H9 (cell line): Measurements from ENCODE around the gene ABCC4. TPM values are rescaled to one million over a fixed set of nuclear protein-coding genes. Genes with fewer than 3 reads are reported as not detected.

ENCODE experiments used
- DNase-seq: peaks from one replicate; pipeline ENCODE4 v3.0.0-alpha.2; 2017
- H2AFZ ChIP-seq: one replicate; pipeline ENCODE4 v1.6.1; 2013; ENCODE audit warnings: mild to moderate bottlenecking, low read length, control low read depth, moderate library complexity
- H2AK5ac ChIP-seq: 2 replicates; pipeline ENCODE4 v1.6.1; 2013; ENCODE audit warnings: low read length, control low read depth, mixed read lengths; ENCODE audit not compliant: insufficient read length
- H2BK120ac ChIP-seq: one replicate; pipeline ENCODE4 v1.6.1; 2013; ENCODE audit warnings: low read depth, mild to moderate bottlenecking, low read length, control low read depth, inconsistent platforms; ENCODE audit not compliant: poor library complexity, severe bottlenecking
- H2BK12ac ChIP-seq: 2 replicates; pipeline ENCODE4 v1.6.1; 2013; ENCODE audit warnings: low read length, control low read depth, mixed read lengths, low read depth; ENCODE audit not compliant: insufficient read length
- H2BK15ac ChIP-seq: 2 replicates; pipeline ENCODE4 v1.6.1; 2013; ENCODE audit warnings: low read depth, low read length, control low read depth
- H2BK20ac ChIP-seq: one replicate; pipeline ENCODE4 v1.6.1; 2013; ENCODE audit warnings: low read depth, mild to moderate bottlenecking, low read length, control low read depth, inconsistent platforms; ENCODE audit not compliant: poor library complexity, severe bottlenecking
- H2BK5ac ChIP-seq: 2 replicates; pipeline ENCODE4 v1.6.1; 2013; ENCODE audit warnings: low read length, control low read depth, mixed read lengths; ENCODE audit not compliant: insufficient read length
- H3K14ac ChIP-seq: 2 replicates; pipeline ENCODE4 v1.6.1; 2013; ENCODE audit warnings: low read length, control low read depth; ENCODE audit not compliant: insufficient read depth
- H3K18ac ChIP-seq: 2 replicates; pipeline ENCODE4 v1.6.1; 2013; ENCODE audit warnings: low read depth, mild to moderate bottlenecking, mixed read lengths, low read length, control low read depth; ENCODE audit not compliant: insufficient read length
- H3K23ac ChIP-seq: 2 replicates; pipeline ENCODE4 v1.6.1; 2013; ENCODE audit warnings: low read length, control low read depth, mixed read lengths, low read depth; ENCODE audit not compliant: insufficient read length
- H3K23me2 ChIP-seq: 2 replicates; pipeline ENCODE4 v1.6.1; 2013; ENCODE audit warnings: low read depth, mild to moderate bottlenecking, mixed read lengths, low read length, control low read depth; ENCODE audit not compliant: insufficient read length, poor library complexity, severe bottlenecking
- H3K27ac ChIP-seq: 2 replicates; pipeline ENCODE4 v1.5.1; 2013; ENCODE audit warnings: low read length, control low read depth, mixed read lengths, low read depth; ENCODE audit not compliant: insufficient read length
- H3K27me3 ChIP-seq: 2 replicates; pipeline ENCODE4 v1.6.1; 2013; ENCODE audit warnings: low read length, control low read depth, inconsistent platforms; ENCODE audit not compliant: insufficient read depth
- H3K4ac ChIP-seq: 2 replicates; pipeline ENCODE4 v1.6.1; 2013; ENCODE audit warnings: low read depth, mild to moderate bottlenecking, control low read depth, inconsistent platforms, low read length, moderate library complexity
- H3K4me1 ChIP-seq: 2 replicates; pipeline ENCODE4 v1.6.1; 2013; ENCODE audit warnings: low read length, control low read depth, inconsistent platforms; ENCODE audit not compliant: insufficient read depth
- H3K4me2 ChIP-seq: 2 replicates; pipeline ENCODE4 v1.6.1; 2013; ENCODE audit warnings: low read length, control low read depth, mixed read lengths; ENCODE audit not compliant: insufficient read length, insufficient read depth
- H3K56ac ChIP-seq: 2 replicates; pipeline ENCODE4 v1.6.1; 2013; ENCODE audit warnings: low read depth, mild to moderate bottlenecking, mixed read lengths, low read length, control low read depth; ENCODE audit not compliant: insufficient read length
- H3K79me1 ChIP-seq: 2 replicates; pipeline ENCODE4 v1.6.1; 2013; ENCODE audit warnings: low read depth, mild to moderate bottlenecking, moderate library complexity, low read length, control low read depth, inconsistent platforms; ENCODE audit not compliant: insufficient read depth, poor library complexity, severe bottlenecking
- H3K79me2 ChIP-seq: 2 replicates; pipeline ENCODE4 v1.6.1; 2013; ENCODE audit warnings: low read length, control low read depth, inconsistent platforms; ENCODE audit not compliant: insufficient read depth
- H3K9ac ChIP-seq: 2 replicates; pipeline ENCODE4 v1.6.1; 2013; ENCODE audit warnings: low read length, control low read depth, mixed read lengths; ENCODE audit not compliant: insufficient read length; ENCODE audit errors: extremely low read depth
- H3K9me3 ChIP-seq: one replicate; pipeline ENCODE4 v1.6.1; 2013; ENCODE audit warnings: low read depth, low read length, inconsistent platforms; ENCODE audit not compliant: control insufficient read depth
- H3T11ph ChIP-seq: one replicate; pipeline ENCODE4 v1.6.1; 2013; ENCODE audit warnings: mild to moderate bottlenecking, low read length, control low read depth, inconsistent platforms
- H4K20me1 ChIP-seq: one replicate; pipeline ENCODE4 v1.6.1; 2013; ENCODE audit not compliant: control insufficient read depth, insufficient read length, insufficient read depth
- H4K5ac ChIP-seq: 2 replicates; pipeline ENCODE4 v1.6.1; 2013; ENCODE audit warnings: low read depth, mild to moderate bottlenecking, mixed read lengths, low read length, control low read depth; ENCODE audit not compliant: insufficient read length
- H4K8ac ChIP-seq: replicated peaks from 2 replicates; pipeline ENCODE4 v1.6.1; 2013; ENCODE audit warnings: low read length, control low read depth, mixed read lengths, low read depth; ENCODE audit not compliant: insufficient read length
- H4K91ac ChIP-seq: 2 replicates; pipeline ENCODE4 v1.6.1; 2013; ENCODE audit warnings: low read depth, mild to moderate bottlenecking, moderate library complexity, mixed read lengths, low read length, control low read depth; ENCODE audit not compliant: insufficient read length
- H3K27ac Mint-ChIP-seq, 3 experiments: 2 replicates in 2 of 3; 3 replicates in 1 of 3; pipeline ENCODE4 v1.8.0; 2020 to 2021; ENCODE audit warnings: mixed read lengths in 3 of 3, mild to moderate bottlenecking in 1 of 3, moderate library complexity in 1 of 3
- H3K27me3 Mint-ChIP-seq: 2 replicates; pipeline ENCODE4 v1.8.0; 2021; ENCODE audit warnings: low read depth, mild to moderate bottlenecking, moderate library complexity, mixed read lengths
- H3K36me3 Mint-ChIP-seq, 3 experiments: 2 replicates in 2 of 3; 3 replicates in 1 of 3; pipeline ENCODE4 v1.8.0; 2020 to 2021; ENCODE audit warnings: low read depth in 3 of 3, mixed read lengths in 3 of 3; ENCODE audit not compliant: insufficient read depth in 1 of 3
- H3K4me1 Mint-ChIP-seq, 2 experiments: 2 replicates each; pipeline ENCODE4 v1.8.0; 2020; ENCODE audit warnings: mixed read lengths in 2 of 2
- H3K4me3 Mint-ChIP-seq, 2 experiments: 2 replicates in 1 of 2; 3 replicates in 1 of 2; pipeline ENCODE4 v1.8.0; 2020 to 2021; ENCODE audit warnings: mild to moderate bottlenecking in 2 of 2, mixed read lengths in 2 of 2, moderate library complexity in 1 of 2
- H3K9me3 Mint-ChIP-seq, 2 experiments: 2 replicates in 1 of 2; 3 replicates in 1 of 2; pipeline ENCODE4 v1.8.0; 2020; ENCODE audit warnings: mild to moderate bottlenecking in 2 of 2, mixed read lengths in 2 of 2, moderate library complexity in 1 of 2
- WGBS: extraction: QIAGEN DNeasy Blood & Tissue Kit; methylation state at CpG from one replicate; pipeline ENCODE4 v1.1.7; 2013; ENCODE audit warnings: missing lambda C conversion rate, low lambda C conversion rate, mixed read lengths; ENCODE audit not compliant: insufficient read length; ENCODE audit errors: extremely low coverage; 5-methylcytosine and 5-hydroxymethylcytosine counted together
- total RNA-seq: library from RNA; stranded (reverse); gene quantifications from 2 replicates; pipeline ENCODE4 v1.2.1, GENCODE V29; 2021
- TF ChIP-seq, protein P1 (sequence below): fragments of 200-600 bp; sonication (generic); conservative IDR thresholded peaks from 3 replicates; pipeline ENCODE4 v1.8.0; 2021; ENCODE audit warnings: antibody characterized with exemption, mild to moderate bottlenecking

ABCC4 gene
- total RNA-seq, 1 experiment from 2014 or later, result 5.9 TPM

DNA sequence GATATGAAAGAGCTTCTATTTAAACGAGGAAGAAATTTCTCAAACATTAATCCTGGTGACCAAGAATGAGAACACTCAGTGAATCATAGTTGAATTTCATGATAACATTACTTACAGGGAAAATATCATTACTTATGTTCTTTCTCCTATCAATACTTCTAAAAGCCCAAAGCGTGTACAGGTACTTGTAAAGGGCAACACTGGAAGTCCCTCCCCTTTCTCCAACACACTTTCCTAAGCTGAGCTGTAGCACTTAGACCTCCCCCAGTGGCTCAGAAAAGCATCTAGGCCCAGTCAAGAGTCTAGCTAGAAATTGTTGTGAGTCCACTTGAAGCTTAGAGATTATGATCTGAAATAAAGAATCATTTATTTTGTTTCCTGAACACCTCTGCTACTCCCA lies 150.7 kb downstream of the ABCC4 start:
- TF ChIP-seq, protein P1, sequence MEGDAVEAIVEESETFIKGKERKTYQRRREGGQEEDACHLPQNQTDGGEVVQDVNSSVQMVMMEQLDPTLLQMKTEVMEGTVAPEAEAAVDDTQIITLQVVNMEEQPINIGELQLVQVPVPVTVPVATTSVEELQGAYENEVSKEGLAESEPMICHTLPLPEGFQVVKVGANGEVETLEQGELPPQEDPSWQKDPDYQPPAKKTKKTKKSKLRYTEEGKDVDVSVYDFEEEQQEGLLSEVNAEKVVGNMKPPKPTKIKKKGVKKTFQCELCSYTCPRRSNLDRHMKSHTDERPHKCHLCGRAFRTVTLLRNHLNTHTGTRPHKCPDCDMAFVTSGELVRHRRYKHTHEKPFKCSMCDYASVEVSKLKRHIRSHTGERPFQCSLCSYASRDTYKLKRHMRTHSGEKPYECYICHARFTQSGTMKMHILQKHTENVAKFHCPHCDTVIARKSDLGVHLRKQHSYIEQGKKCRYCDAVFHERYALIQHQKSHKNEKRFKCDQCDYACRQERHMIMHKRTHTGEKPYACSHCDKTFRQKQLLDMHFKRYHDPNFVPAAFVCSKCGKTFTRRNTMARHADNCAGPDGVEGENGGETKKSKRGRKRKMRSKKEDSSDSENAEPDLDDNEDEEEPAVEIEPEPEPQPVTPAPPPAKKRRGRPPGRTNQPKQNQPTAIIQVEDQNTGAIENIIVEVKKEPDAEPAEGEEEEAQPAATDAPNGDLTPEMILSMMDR, result no peak
- Histone ChIP-seq H2BK120ac (no peak overlapping the region), H3K79me1 (no peaks in the 10 kb centered on the region), H2BK15ac (no peak overlapping the region), H3K79me2 (no peaks in the 10 kb centered on the region), H2BK12ac (no peak overlapping the region), H3K56ac (no peak overlapping the region), H3T11ph (no peak overlapping the region), H4K91ac (no peak overlapping the region), H3K9me3 (no peaks in the 10 kb centered on the region), H4K8ac (no peak overlapping the region), H3K23ac (no peak overlapping the region), H3K4ac (no peak overlapping the region), H3K23me2 (no peaks in the 10 kb centered on the region), H4K20me1 (no peaks in the 10 kb centered on the region), H3K27ac (no peak overlapping the region), H3K27me3 (no peaks in the 10 kb centered on the region), H3K14ac (no peak overlapping the region), H2BK5ac (no peak overlapping the region), H3K4me2 (no peak overlapping the region), H3K18ac (no peak overlapping the region), H3K4me1 (peaks cover 6% of the 10 kb centered on the region; the same call in 1 of the 2 replicates), H2BK20ac (no peak overlapping the region), H4K5ac (no peak overlapping the region), H2AFZ (no peak overlapping the region), H3K9ac (no peak overlapping the region), H2AK5ac (no peak overlapping the region)
- Mint-ChIP-seq H3K4me3 (no peak overlapping the region), H3K9me3 (peaks cover 0 to 2% of the 10 kb centered on the region in 2 experiments; a peak in 1 of 5 replicates), H3K4me1 (peaks cover 30 to 32% of the 10 kb centered on the region in 2 experiments), H3K36me3 (peaks cover 0 to 2% (median 0%) of the 10 kb centered on the region in 3 experiments; a peak in 1 of 7 replicates), H3K27me3 (peaks cover 5% of the 10 kb centered on the region), H3K27ac (no peak overlapping the region)
- no CpG with 5 or more reads among the region's 2 CpGs for WGBS
- no peak for DNase-seq
